ENCODE data around the gene PSG1. TPM values are rescaled to one million over a fixed set of nuclear protein-coding genes. Genes with fewer than 3 reads are reported as not detected.
"Not testable (repeated sequence)": the region's sequence is repeated elsewhere in the genome, so short reads cannot be mapped to it uniquely, and the experiment has no call there.

Gene PSG1
- total RNA-seq, 1 experiment from 2014 or later: 0.27 TPM

DNA sequence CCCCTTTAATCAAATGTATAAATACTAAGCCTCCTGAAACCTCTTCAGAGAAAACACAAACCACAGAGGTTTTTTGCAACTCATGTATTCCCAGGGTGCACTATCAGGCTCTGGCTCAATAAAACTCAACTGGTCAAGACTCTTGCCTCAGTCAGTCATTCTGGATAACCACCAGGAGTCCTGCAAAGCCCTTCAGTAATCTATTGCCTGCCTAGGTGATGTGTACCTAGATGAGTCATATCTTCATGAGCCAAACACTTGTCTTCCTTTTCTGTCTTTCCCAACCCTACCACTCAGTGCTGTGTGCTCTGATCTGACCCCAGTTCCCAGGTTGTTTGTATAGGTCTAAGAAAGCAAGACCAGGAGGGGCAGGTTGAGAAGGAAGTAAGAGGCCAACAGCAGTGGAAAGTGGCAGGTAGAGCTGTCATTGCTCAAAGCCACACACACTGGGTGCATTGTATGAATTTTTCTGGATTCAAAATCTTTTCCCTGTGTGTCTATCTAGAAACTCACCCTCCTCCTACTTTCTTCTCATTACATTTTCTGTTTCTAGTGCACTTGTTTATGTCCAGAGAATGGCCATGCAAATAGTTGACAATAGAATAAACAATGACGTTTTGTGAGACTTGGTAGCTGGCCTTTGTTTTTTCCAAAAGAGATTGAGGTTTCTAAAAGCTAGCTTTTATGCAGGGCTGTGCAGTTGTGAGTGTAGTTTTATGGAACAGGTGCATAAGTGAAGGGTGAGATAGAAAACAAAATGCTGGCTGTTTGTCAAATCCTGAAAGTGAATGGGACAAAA, 48.1 kb downstream of the PSG1 start:
- peak; percentile 67 for DNase-seq (ENCODE audit: low read depth)

DNA sequence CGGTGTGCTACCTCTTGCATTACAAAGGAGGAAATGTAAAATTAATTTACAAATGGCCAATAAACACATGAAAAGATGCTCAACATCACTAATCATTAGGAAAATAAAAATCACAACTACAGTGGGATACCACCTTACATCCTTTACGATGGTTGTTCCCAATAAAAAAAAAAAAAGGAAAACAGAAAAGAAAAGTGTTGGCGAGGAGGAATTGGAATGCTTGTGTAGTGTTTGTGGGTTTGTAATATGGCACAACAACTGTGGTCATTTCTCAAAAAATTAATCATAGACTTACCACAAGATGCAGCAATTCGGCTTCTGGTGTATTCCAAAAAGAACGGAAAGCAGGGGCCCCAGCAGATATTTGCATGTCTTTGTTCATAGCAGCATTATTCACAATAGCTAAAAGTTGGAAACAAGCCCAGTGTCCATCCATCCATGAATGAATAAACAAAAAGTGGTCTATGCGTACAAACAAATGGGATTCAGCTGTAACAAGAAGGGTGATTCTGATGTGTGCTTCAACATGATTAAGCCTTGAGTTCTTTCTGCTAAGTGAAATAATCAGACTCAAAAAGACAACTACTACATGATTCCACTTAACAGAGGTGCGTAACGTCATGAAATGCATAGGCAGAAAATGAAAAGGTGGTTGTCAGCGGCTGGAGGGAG, 58.1 kb downstream of the PSG1 start:
- not testable (repeated sequence) for DNase-seq (ENCODE audit: low read depth)

DNA sequence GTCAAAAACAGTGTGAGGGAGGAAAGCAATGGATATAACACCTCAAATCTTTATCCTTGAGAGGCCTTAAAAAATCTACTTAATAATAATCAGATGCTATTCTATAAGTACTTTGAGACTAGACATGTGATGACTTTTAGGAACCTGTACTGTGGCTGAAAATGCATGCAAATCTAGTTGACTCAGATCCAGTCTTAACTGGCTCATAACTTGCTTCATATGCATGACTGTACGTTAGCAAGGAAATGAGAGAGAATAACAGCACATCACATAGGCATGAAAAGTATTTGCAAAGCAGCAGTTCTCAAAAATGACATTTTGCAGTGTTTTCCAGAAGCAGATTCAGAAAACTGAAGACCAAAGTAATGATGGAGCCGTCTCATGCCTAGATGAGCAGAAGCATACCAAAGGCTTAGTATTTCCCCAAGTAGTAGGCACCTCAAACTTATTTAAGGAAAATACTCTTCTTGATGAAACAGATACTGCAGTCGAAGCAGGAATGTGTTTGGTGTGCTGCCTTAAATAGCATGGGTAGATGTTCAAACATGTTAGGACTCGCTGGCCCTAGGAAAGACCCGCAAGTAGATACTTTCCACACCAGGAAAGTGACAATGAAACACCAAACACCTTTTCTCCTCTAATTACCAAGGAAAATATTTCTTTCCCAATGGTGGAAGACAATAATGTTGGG, 59.4 kb downstream of the PSG1 start:
- peak; percentile 81 for DNase-seq (ENCODE audit: low read depth)

DNA sequence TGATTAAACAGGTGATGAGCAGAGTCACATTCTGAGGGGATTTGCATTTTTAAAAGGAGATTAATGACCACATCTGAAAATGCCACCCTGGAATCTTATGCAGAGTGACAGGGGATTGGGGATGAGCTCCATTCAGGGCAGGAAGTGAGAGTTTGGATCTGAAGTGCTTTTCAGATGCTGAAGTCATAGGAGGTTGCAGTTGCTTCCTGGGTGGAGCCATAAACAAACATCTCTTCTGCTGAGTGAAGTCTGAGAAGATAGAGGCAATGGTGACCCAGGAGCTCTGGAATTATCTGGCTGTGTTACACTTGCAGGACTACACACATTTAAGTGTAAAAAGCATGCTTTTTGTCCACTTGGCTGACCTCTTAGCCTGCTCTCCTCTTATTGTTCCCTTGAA, 62.6 kb downstream of the PSG1 start:
- peak; percentile 34 for DNase-seq (ENCODE audit: low read depth)

Other genes with a start within 250 kb of the PSG1 start
- gene PSG3, start 139.2 kb downstream of the PSG1 start, total RNA-seq (2014; rRNA removed; shearing (Covaris generic)): not detected in 2 replicates
- gene PSG8, start 114.0 kb downstream of the PSG1 start, total RNA-seq (2014; rRNA removed; shearing (Covaris generic)): 0.10 TPM in 1 of 2 replicates, not detected in the other
- gene PSG6, start 38.2 kb upstream of the PSG1 start, total RNA-seq (2014; rRNA removed; shearing (Covaris generic)): not detected in 2 replicates
- gene PSG7, start 57.5 kb upstream of the PSG1 start, total RNA-seq (2014; rRNA removed; shearing (Covaris generic)): 0.06 TPM in 1 of 2 replicates, not detected in the other
- not detected in 2 replicates for gene PSG11, start 146.8 kb upstream of the PSG1 start, total RNA-seq (2014; rRNA removed; shearing (Covaris generic))
- gene PSG2, start 203.0 kb upstream of the PSG1 start, total RNA-seq (2014; rRNA removed; shearing (Covaris generic)): not detected in 2 replicates

Data from HT1080 (cell line).